Measurements from ENCODE around the gene PRPF4. TPM values are rescaled to one million over a fixed set of nuclear protein-coding genes. Genes with fewer than 3 reads are reported as not detected.

The PRPF4 gene
- total RNA-seq: 16.8 and 17.7 TPM in 2 replicates

GRCh38 chr9:113275157-113276131, at the start of gene PRPF4, which contains the start of gene CDC26:
PRPF4 (plus strand) TSS chr9:113275658; CDS start chr9:113275744, 86 bp downstream.
CDC26 (minus strand) TSS chr9:113275572; CDS start chr9:113272507, 3,065 bp downstream.

GRCh38 chr9:113302792-113303418, 27.4 kb downstream of the PRPF4 start, which contains the start of gene RNF183:
RNF183 (minus strand) TSS chr9:113303376; CDS start chr9:113298184, 5,192 bp downstream.

GRCh38 chr9:113340011-113340699, 64.7 kb downstream of the PRPF4 start, which contains the start of gene WDR31:
WDR31 (minus strand) TSS chr9:113340275; CDS start chr9:113332022, 8,253 bp downstream.

Other genes starting within 250 kb of the PRPF4 start
- 3.3 and 3.7 TPM in 2 replicates for gene ZFP37, start 218.9 kb upstream of the PRPF4 start, total RNA-seq
- gene SLC31A2, start 124.7 kb upstream of the PRPF4 start, total RNA-seq: 5.2 and 6.8 TPM in 2 replicates
- 12.6 and 13.7 TPM in 2 replicates for gene FKBP15, start 54.4 kb upstream of the PRPF4 start, total RNA-seq
- 8.2 and 19.9 TPM in 2 replicates for gene SLC31A1, start 54.1 kb upstream of the PRPF4 start, total RNA-seq
- gene CDC26, start 86 bp upstream of the PRPF4 start, total RNA-seq: 47.1 and 64.3 TPM in 2 replicates
- gene RNF183, start 27.7 kb downstream of the PRPF4 start, total RNA-seq: not detected in 2 replicates
- gene WDR31, start 64.6 kb downstream of the PRPF4 start, total RNA-seq: 2.8 and 3.8 TPM in 2 replicates
- gene BSPRY, start 73.9 kb downstream of the PRPF4 start, total RNA-seq: not detected in 2 replicates
- gene HDHD3, start 101.3 kb downstream of the PRPF4 start, total RNA-seq: 7.2 and 11.2 TPM in 2 replicates
- gene ALAD, start 125.6 kb downstream of the PRPF4 start, total RNA-seq: 36.1 and 36.7 TPM in 2 replicates
- gene POLE3, start 135.0 kb downstream of the PRPF4 start, total RNA-seq: 14.6 and 19.1 TPM in 2 replicates
- 0.16 and 0.26 TPM in 2 replicates for gene C9orf43, start 135.1 kb downstream of the PRPF4 start, total RNA-seq
- gene RGS3, start 188.1 kb downstream of the PRPF4 start, total RNA-seq: 20.8 and 60.0 TPM in 2 replicates